ENCODE measurements around the gene CBLL1. TPM values are rescaled to one million over a fixed set of nuclear protein-coding genes. Genes with fewer than 3 reads are reported as not detected.

The CBLL1 gene
- total and polyA plus RNA-seq, 5 donors from 2014 or later, result 66.9 to 150 (median 141) TPM

GRCh38 chr7:107779647-107780099, 35.7 kb downstream of the CBLL1 start:
- no peak overlapping the region for H3K27ac Mint-ChIP-seq
- Histone ChIP-seq H3K4me1 (ENCODE audit: control insufficient read depth, insufficient read depth, low read length, poor library complexity, severe bottlenecking) (no peaks in the 10 kb centered on the region), H3K9me3 (ENCODE audit: control insufficient read depth in 2 of 2, low read length in 2 of 2) (no peaks in the 10 kb centered on the region), H3K4me3 (ENCODE audit: low read depth, low read length) (no peak overlapping the region), H3K27me3 (ENCODE audit: control insufficient read depth, insufficient read depth, low read length) (no peaks in the 10 kb centered on the region), H3K36me3 (ENCODE audit: control insufficient read depth, insufficient read depth, low read length) (no peaks in the 10 kb centered on the region), H3K27ac (ENCODE audit: insufficient read depth, low read length, poor library complexity, severe bottlenecking) (no peak overlapping the region)
- peaks cover 9% of the 10 kb centered on the region for H3K27me3 Mint-ChIP-seq
- H3K4me3 Mint-ChIP-seq, result no peak overlapping the region
- no peaks in the 10 kb centered on the region for H3K36me3 Mint-ChIP-seq
- H3K9me3 Mint-ChIP-seq, result peaks cover 0 to 2% (median 0%) of the 10 kb centered on the region in 7 donors
- no peak for DNase-seq
- peaks cover 0 to 5% (median under 1%) of the 10 kb centered on the region in 4 donors for H3K4me1 Mint-ChIP-seq
- no peak for ATAC-seq (ENCODE audit: low read depth in 2 of 2)

- Histone ChIP-seq H3K9me3 (ENCODE audit: control insufficient read depth in 2 of 2, low read length in 2 of 2) (no peaks in the 10 kb centered on the region), H3K36me3 (ENCODE audit: control insufficient read depth, insufficient read depth, low read length) (no peaks in the 10 kb centered on the region), H3K4me1 (ENCODE audit: control insufficient read depth, insufficient read depth, low read length, poor library complexity, severe bottlenecking) (peaks cover 15% of the 10 kb centered on the region), H3K27ac (ENCODE audit: insufficient read depth, low read length, poor library complexity, severe bottlenecking) (no peak overlapping the region), H3K27me3 (ENCODE audit: control insufficient read depth, insufficient read depth, low read length) (no peaks in the 10 kb centered on the region), H3K4me3 (ENCODE audit: low read depth, low read length) (no peak overlapping the region)
- Mint-ChIP-seq H3K4me3 (no peak overlapping the region), H3K4me1 (peaks cover 9 to 28% (median 19%) of the 10 kb centered on the region in 4 donors), H3K36me3 (no peaks in the 10 kb centered on the region), H3K27ac (no peak overlapping the region), H3K27me3 (peaks cover 9% of the 10 kb centered on the region), H3K9me3 (peaks cover 0 to 2% (median 0%) of the 10 kb centered on the region in 7 donors)
- DNase-seq (no peak), ATAC-seq (ENCODE audit: low read depth in 2 of 2) (no peak)
Observed at GRCh38 chr7:107782374-107782773, 38.4 kb downstream of the CBLL1 start.

- Histone ChIP-seq H3K27me3 (ENCODE audit: control insufficient read depth, insufficient read depth, low read length) (no peaks in the 10 kb centered on the region), H3K27ac (ENCODE audit: insufficient read depth, low read length, poor library complexity, severe bottlenecking) (no peak overlapping the region), H3K4me1 (ENCODE audit: control insufficient read depth, insufficient read depth, low read length, poor library complexity, severe bottlenecking) (peaks cover 26% of the 10 kb centered on the region), H3K36me3 (ENCODE audit: control insufficient read depth, insufficient read depth, low read length) (no peaks in the 10 kb centered on the region), H3K9me3 (ENCODE audit: control insufficient read depth in 2 of 2, low read length in 2 of 2) (no peaks in the 10 kb centered on the region), H3K4me3 (ENCODE audit: low read depth, low read length) (no peak overlapping the region)
- Mint-ChIP-seq H3K4me3 (no peak overlapping the region), H3K9me3 (no peaks in the 10 kb centered on the region), H3K27ac (no peak overlapping the region), H3K4me1 (peaks cover 19 to 38% (median 28%) of the 10 kb centered on the region in 4 donors), H3K27me3 (peaks cover 6% of the 10 kb centered on the region), H3K36me3 (no peaks in the 10 kb centered on the region)
- ATAC-seq (ENCODE audit: low read depth in 2 of 2), result no peak
- no peak for DNase-seq
Observed at GRCh38 chr7:107783648-107784047, 39.7 kb downstream of the CBLL1 start.

DNA sequence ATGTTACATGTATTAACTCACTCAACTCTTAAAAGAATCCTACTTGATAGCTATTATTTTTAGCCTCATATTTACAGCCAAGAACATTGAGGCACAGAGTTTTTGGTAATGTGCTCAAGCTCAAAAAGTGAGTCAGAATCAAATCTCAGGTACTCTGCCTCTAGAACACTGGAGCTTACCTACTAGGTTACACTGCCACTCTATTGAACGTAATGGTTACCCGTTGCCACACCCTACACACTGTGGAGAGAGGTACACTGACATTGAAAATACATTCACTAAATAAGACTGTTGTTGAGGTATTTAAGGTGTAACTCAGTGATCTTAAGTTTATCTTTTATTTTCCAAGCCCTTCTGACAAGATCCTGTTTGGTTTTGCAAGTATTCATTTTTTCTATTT, 41.2 kb downstream of the CBLL1 start:
- peaks cover 19 to 39% (median 29%) of the 10 kb centered on the region in 4 donors for H3K4me1 Mint-ChIP-seq
- Histone ChIP-seq H3K27me3 (ENCODE audit: control insufficient read depth, insufficient read depth, low read length) (no peaks in the 10 kb centered on the region), H3K4me3 (ENCODE audit: low read depth, low read length) (no peak overlapping the region), H3K36me3 (ENCODE audit: control insufficient read depth, insufficient read depth, low read length) (no peaks in the 10 kb centered on the region), H3K4me1 (ENCODE audit: control insufficient read depth, insufficient read depth, low read length, poor library complexity, severe bottlenecking) (peaks cover 28% of the 10 kb centered on the region), H3K9me3 (ENCODE audit: control insufficient read depth in 2 of 2, low read length in 2 of 2) (no peaks in the 10 kb centered on the region), H3K27ac (ENCODE audit: insufficient read depth, low read length, poor library complexity, severe bottlenecking) (no peak overlapping the region)
- peaks cover under 1% of the 10 kb centered on the region for H3K27me3 Mint-ChIP-seq
- peak overlapping the region in 1 of 3 donors; percentile 23 for H3K27ac Mint-ChIP-seq
- H3K4me3 Mint-ChIP-seq, result no peak overlapping the region
- ATAC-seq (ENCODE audit: low read depth in 2 of 2) (no peak), DNase-seq (peak in 1 of 3 donors; percentile 4)
- no peaks in the 10 kb centered on the region for H3K36me3 Mint-ChIP-seq
- H3K9me3 Mint-ChIP-seq, result no peaks in the 10 kb centered on the region

GRCh38 chr7:107785926-107786325, 42.0 kb downstream of the CBLL1 start:
- Histone ChIP-seq H3K27me3 (ENCODE audit: control insufficient read depth, insufficient read depth, low read length) (no peaks in the 10 kb centered on the region), H3K9me3 (ENCODE audit: control insufficient read depth in 2 of 2, low read length in 2 of 2) (no peaks in the 10 kb centered on the region), H3K4me3 (ENCODE audit: low read depth, low read length) (no peak overlapping the region), H3K4me1 (ENCODE audit: control insufficient read depth, insufficient read depth, low read length, poor library complexity, severe bottlenecking) (peaks cover 28% of the 10 kb centered on the region), H3K36me3 (ENCODE audit: control insufficient read depth, insufficient read depth, low read length) (no peaks in the 10 kb centered on the region), H3K27ac (ENCODE audit: insufficient read depth, low read length, poor library complexity, severe bottlenecking) (no peak overlapping the region)
- Mint-ChIP-seq H3K4me3 (peak overlapping the region in 1 of 4 donors; percentile 29), H3K36me3 (no peaks in the 10 kb centered on the region), H3K27me3 (no peaks in the 10 kb centered on the region), H3K4me1 (peaks cover 19 to 39% (median 29%) of the 10 kb centered on the region in 4 donors), H3K9me3 (no peaks in the 10 kb centered on the region), H3K27ac (peak overlapping the region in 1 of 3 donors; percentile 15)
- DNase-seq (no peak), ATAC-seq (ENCODE audit: low read depth in 2 of 2) (no peak)

GRCh38 chr7:107788216-107788615, 44.3 kb downstream of the CBLL1 start:
- H3K9me3 ChIP-seq (ENCODE audit: control insufficient read depth in 2 of 2, low read length in 2 of 2), result no peaks in the 10 kb centered on the region
- no peaks in the 10 kb centered on the region for H3K36me3 ChIP-seq (ENCODE audit: control insufficient read depth, insufficient read depth, low read length)
- no peaks in the 10 kb centered on the region for H3K9me3 Mint-ChIP-seq
- ATAC-seq (ENCODE audit: low read depth in 2 of 2) (peak in 1 of 2 donors; percentile 69), DNase-seq (peak in 1 of 3 donors; percentile 37)
- H3K4me1 Mint-ChIP-seq, result peaks cover 19 to 39% (median 29%) of the 10 kb centered on the region in 4 donors
- no peaks in the 10 kb centered on the region for H3K36me3 Mint-ChIP-seq
- peak overlapping the region in 1 of 3 donors; percentile 45 for H3K27ac Mint-ChIP-seq
- H3K27me3 Mint-ChIP-seq, result no peaks in the 10 kb centered on the region
- peaks cover 28% of the 10 kb centered on the region for H3K4me1 ChIP-seq (ENCODE audit: control insufficient read depth, insufficient read depth, low read length, poor library complexity, severe bottlenecking)
- H3K27ac ChIP-seq (ENCODE audit: insufficient read depth, low read length, poor library complexity, severe bottlenecking), result no peak overlapping the region
- H3K4me3 Mint-ChIP-seq, result peak overlapping the region in 1 of 4 donors; percentile 33
- no peak overlapping the region for H3K4me3 ChIP-seq (ENCODE audit: low read depth, low read length)
- H3K27me3 ChIP-seq (ENCODE audit: control insufficient read depth, insufficient read depth, low read length), result peaks cover 3% of the 10 kb centered on the region

DNA sequence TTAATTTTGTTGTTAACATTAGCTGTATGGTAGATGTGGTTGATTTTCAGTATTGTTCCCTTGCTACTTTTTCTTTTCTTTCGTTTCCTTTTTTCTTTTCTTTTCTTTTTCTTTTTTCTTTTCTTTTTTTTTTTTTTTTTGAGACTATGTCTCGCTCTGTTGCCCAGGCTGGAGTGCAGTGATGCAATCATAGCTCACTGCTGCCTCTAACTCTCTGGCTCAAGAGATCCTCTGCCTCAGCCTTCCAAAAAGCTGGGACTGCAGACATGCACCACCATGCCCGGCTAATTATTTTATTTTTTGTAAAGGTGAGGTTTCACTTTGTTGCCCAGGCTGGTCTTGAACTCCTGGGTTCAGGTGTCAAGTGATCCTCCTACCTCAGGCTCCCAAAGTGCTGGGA, 44.7 kb downstream of the CBLL1 start:
- peak overlapping the region in 1 of 4 donors; percentile 33 for H3K4me3 Mint-ChIP-seq
- no peaks in the 10 kb centered on the region for H3K36me3 Mint-ChIP-seq
- ATAC-seq (ENCODE audit: low read depth in 2 of 2), result no peak
- Histone ChIP-seq H3K36me3 (ENCODE audit: control insufficient read depth, insufficient read depth, low read length) (no peaks in the 10 kb centered on the region), H3K4me3 (ENCODE audit: low read depth, low read length) (no peak overlapping the region), H3K27ac (ENCODE audit: insufficient read depth, low read length, poor library complexity, severe bottlenecking) (no peak overlapping the region), H3K27me3 (ENCODE audit: control insufficient read depth, insufficient read depth, low read length) (peaks cover 3% of the 10 kb centered on the region), H3K4me1 (ENCODE audit: control insufficient read depth, insufficient read depth, low read length, poor library complexity, severe bottlenecking) (peaks cover 28% of the 10 kb centered on the region), H3K9me3 (ENCODE audit: control insufficient read depth in 2 of 2, low read length in 2 of 2) (no peaks in the 10 kb centered on the region)
- peaks cover 19 to 39% (median 29%) of the 10 kb centered on the region in 4 donors for H3K4me1 Mint-ChIP-seq
- no peaks in the 10 kb centered on the region for H3K9me3 Mint-ChIP-seq
- no peaks in the 10 kb centered on the region for H3K27me3 Mint-ChIP-seq
- no peak for DNase-seq
- H3K27ac Mint-ChIP-seq, result peak overlapping the region in 1 of 3 donors; percentile 45

DNA sequence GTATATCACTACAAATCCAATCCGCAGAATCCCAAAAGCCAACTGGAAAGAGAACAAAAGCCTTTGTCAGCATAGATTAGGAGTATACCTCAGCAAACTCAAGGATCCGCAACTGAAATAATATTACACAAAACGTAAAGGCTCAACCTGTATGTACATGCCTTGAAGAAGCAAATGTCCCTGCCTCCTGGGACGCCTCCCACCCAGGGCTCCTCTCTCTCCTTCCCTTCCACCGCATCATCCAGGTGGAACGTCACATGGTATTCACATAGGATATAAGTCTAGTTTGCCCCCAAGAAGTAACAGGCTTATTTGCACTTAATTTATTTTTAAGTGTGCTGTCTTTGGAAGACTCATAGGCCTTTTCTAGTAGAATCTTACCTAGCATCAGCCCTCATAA, 45.7 kb downstream of the CBLL1 start:
- H3K36me3 Mint-ChIP-seq, result no peaks in the 10 kb centered on the region
- Histone ChIP-seq H3K36me3 (ENCODE audit: control insufficient read depth, insufficient read depth, low read length) (no peaks in the 10 kb centered on the region), H3K9me3 (ENCODE audit: control insufficient read depth in 2 of 2, low read length in 2 of 2) (no peaks in the 10 kb centered on the region), H3K27ac (ENCODE audit: insufficient read depth, low read length, poor library complexity, severe bottlenecking) (no peak overlapping the region), H3K4me3 (ENCODE audit: low read depth, low read length) (no peak overlapping the region), H3K4me1 (ENCODE audit: control insufficient read depth, insufficient read depth, low read length, poor library complexity, severe bottlenecking) (peaks cover 28% of the 10 kb centered on the region), H3K27me3 (ENCODE audit: control insufficient read depth, insufficient read depth, low read length) (peaks cover 3% of the 10 kb centered on the region)
- no peaks in the 10 kb centered on the region for H3K9me3 Mint-ChIP-seq
- ATAC-seq (ENCODE audit: low read depth in 2 of 2) (no peak), DNase-seq (no peak)
- no peak overlapping the region for H3K4me3 Mint-ChIP-seq
- peak overlapping the region in 1 of 3 donors; percentile 20 for H3K27ac Mint-ChIP-seq
- H3K27me3 Mint-ChIP-seq, result peaks cover 7% of the 10 kb centered on the region
- peaks cover 19 to 38% (median 28%) of the 10 kb centered on the region in 4 donors for H3K4me1 Mint-ChIP-seq
